Occipital lobe (tissue), 3 donors: ENCODE results near the gene DNMT3L. TPM values are rescaled to one million over a fixed set of nuclear protein-coding genes. Genes with fewer than 3 reads are reported as not detected.
"Not testable (repeated sequence)": the region's sequence is repeated elsewhere in the genome, so short reads cannot be mapped to it uniquely, and the experiment has no call there.

ENCODE experiments used
- DNase-seq: peaks from one replicate; lab custom pipeline; 2025; lab: John Stamatoyannopoulos, UW
- small RNA-seq: library from RNA; depleted of rRNA; stranded (forward); fragments of <200 nt; gene quantifications from one replicate; pipeline ENCODE3, GENCODE V24; 2014
- total RNA-seq: library from RNA; depleted of rRNA; stranded (reverse); fragments of >200 nt; gene quantifications from one replicate; pipeline ENCODE4 v1.2.3, GENCODE V29; 2014

DNMT3L gene
- total RNA-seq, 1 donor from 2014 or later, result not detected

- no peak for DNase-seq
These were observed 62.2 kb downstream of the DNMT3L start for GRCh38 chr21:44199448-44199847.

DNA sequence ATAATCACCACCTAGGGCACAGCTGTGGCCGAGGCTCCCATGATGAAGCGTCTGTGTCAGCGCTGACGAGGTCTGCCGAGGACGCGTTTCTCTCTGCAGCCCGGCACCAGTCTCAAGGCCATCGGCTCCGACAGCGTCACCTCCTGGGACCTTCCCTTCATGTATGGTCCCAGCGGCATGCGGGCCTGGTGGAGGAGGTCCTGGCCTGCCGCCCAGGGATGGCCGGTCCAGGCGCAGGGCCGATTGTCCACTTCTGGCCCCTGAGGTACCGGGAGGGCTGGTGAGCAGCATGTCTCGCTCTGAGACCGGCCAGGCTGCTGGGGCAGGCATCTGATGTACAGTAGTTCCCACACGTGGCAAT is 64.6 kb downstream of the DNMT3L start:
- not testable (repeated sequence) for DNase-seq

Small RNA genes lying within 50 kb of the gene (small RNA-seq; reads per million reads assigned to genes)
- gene AP001059.3, result not detected

Other genes with a start within 250 kb of the DNMT3L start
- gene TRAPPC10, start 249.6 kb downstream of the DNMT3L start, total RNA-seq, result 23.1 TPM
- gene PWP2, start 154.5 kb downstream of the DNMT3L start, total RNA-seq, result 16.5 TPM
- 31.0 TPM for gene GATD3, start 128.2 kb downstream of the DNMT3L start, total RNA-seq
- gene ICOSLG, start 21.0 kb downstream of the DNMT3L start, total RNA-seq, result 0.31 TPM
- gene AIRE, start 24.0 kb upstream of the DNMT3L start, total RNA-seq, result not detected
- gene PFKL, start 38.2 kb upstream of the DNMT3L start, total RNA-seq, result 107 TPM
- 5.0 TPM for gene CFAP410, start 77.5 kb upstream of the DNMT3L start, total RNA-seq
- 1.2 TPM for gene TRPM2, start 91.7 kb upstream of the DNMT3L start, total RNA-seq
- gene LRRC3, start 193.6 kb upstream of the DNMT3L start, total RNA-seq, result 4.8 TPM